ENCODE measurements around the gene MAGEA8.
"Not testable (repeated sequence)": the region's sequence is repeated elsewhere in the genome, so short reads cannot be mapped to it uniquely, and the experiment has no call there.

Gene MAGEA8

GRCh38 chrX:149908727-149909126 is 27.7 kb downstream of the MAGEA8 start:
- Histone ChIP-seq H3K27ac (no peak overlapping the region), H3K4me2 (ENCODE audit: low read length) (no peak overlapping the region), H3K36me3 (ENCODE audit: control insufficient read depth, insufficient read depth, low read length) (no peaks in the 10 kb centered on the region), H3K4me3 (ENCODE audit: low read depth, low read length) (no peak overlapping the region), H2AFZ (no peak overlapping the region), H3K79me2 (no peaks in the 10 kb centered on the region), H3K27me3 (ENCODE audit: control insufficient read depth, insufficient read depth, low read length) (no peaks in the 10 kb centered on the region), H3K4me1 (no peaks in the 10 kb centered on the region), H3K9ac (no peak overlapping the region), H3K9me3 (ENCODE audit: control insufficient read depth, low read length) (no peaks in the 10 kb centered on the region)
- TF ChIP-seq, protein P1, sequence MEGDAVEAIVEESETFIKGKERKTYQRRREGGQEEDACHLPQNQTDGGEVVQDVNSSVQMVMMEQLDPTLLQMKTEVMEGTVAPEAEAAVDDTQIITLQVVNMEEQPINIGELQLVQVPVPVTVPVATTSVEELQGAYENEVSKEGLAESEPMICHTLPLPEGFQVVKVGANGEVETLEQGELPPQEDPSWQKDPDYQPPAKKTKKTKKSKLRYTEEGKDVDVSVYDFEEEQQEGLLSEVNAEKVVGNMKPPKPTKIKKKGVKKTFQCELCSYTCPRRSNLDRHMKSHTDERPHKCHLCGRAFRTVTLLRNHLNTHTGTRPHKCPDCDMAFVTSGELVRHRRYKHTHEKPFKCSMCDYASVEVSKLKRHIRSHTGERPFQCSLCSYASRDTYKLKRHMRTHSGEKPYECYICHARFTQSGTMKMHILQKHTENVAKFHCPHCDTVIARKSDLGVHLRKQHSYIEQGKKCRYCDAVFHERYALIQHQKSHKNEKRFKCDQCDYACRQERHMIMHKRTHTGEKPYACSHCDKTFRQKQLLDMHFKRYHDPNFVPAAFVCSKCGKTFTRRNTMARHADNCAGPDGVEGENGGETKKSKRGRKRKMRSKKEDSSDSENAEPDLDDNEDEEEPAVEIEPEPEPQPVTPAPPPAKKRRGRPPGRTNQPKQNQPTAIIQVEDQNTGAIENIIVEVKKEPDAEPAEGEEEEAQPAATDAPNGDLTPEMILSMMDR (IDR thresholded peaks at IDR 0.05): no peak

DNA sequence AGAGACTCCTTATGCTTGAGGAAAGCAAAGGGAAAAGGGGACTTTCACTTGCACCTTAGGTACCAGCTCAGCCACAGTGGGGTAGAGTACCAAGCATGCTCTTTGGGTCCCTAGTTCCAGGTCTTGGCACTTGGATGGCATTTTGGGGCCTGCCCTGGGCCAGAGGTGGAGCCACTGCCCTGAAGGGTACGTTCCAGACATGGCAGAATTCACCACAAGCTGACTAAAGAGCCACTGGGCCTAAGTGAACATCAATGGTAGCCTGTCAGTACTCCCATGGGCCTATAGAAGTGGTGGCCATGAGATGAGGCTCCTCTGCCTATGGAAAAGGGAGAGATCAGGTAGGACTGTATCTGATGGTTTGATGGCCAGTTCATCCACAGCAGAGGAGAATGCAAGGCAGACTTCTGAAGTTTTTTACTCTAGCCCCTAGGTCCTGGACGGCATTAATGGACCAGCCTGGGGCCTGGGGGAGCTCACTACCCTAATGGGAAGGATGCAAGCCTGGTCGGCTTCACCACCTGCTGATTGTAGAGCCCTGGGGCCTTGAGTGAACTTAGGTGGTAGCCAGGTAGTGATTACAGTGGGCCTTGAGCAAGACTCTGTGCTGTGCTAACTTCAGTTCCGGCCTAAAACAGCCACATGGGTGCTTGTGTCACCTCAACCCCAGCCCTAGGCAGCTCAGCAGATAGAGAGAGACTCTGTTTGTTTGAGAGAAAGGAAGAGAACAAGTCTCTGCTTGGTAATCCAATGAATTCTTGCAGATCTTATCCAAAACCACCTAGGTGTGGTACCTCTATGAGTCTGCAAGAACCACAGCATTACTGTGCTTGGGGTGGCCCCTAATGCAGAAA is 28.6 kb downstream of the MAGEA8 start:
- Histone ChIP-seq H2AFZ (no peak overlapping the region), H3K27ac (no peak overlapping the region), H3K4me1 (no peaks in the 10 kb centered on the region), H3K36me3 (ENCODE audit: control insufficient read depth, insufficient read depth, low read length) (no peaks in the 10 kb centered on the region), H3K79me2 (no peaks in the 10 kb centered on the region), H3K27me3 (ENCODE audit: control insufficient read depth, insufficient read depth, low read length) (no peaks in the 10 kb centered on the region), H3K4me2 (ENCODE audit: low read length) (no peak overlapping the region), H3K9me3 (ENCODE audit: control insufficient read depth, low read length) (no peaks in the 10 kb centered on the region), H3K9ac (no peak overlapping the region), H3K4me3 (ENCODE audit: low read depth, low read length) (no peak overlapping the region)
- TF ChIP-seq, protein P1 (IDR thresholded peaks at IDR 0.05): no peak

DNA sequence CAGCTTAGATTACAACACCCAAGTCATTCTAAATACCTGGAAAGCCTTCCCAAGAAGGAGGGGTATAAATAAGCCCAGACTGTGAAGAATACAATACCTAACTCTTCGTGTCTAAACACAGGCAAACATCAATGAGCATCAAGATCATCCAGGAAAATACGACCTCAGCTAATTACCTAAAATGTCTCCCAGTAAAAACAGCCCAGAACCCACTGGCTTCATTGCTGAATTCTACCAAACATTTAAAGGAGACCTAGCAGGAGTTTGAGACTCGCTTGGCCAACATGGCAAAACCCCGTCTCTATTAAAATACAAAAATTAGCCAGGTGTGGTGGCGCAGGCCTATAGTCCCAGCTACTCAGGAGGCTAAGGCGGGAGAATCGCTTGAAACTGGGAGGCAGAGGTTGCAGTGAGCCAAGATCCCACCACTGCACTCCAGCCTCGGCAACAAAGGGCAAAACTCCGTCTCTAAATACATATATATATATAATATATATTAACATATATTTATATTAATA is 29.3 kb downstream of the MAGEA8 start:
- H3K36me3 ChIP-seq (ENCODE audit: control insufficient read depth, insufficient read depth, low read length): no peaks in the 10 kb centered on the region

DNA sequence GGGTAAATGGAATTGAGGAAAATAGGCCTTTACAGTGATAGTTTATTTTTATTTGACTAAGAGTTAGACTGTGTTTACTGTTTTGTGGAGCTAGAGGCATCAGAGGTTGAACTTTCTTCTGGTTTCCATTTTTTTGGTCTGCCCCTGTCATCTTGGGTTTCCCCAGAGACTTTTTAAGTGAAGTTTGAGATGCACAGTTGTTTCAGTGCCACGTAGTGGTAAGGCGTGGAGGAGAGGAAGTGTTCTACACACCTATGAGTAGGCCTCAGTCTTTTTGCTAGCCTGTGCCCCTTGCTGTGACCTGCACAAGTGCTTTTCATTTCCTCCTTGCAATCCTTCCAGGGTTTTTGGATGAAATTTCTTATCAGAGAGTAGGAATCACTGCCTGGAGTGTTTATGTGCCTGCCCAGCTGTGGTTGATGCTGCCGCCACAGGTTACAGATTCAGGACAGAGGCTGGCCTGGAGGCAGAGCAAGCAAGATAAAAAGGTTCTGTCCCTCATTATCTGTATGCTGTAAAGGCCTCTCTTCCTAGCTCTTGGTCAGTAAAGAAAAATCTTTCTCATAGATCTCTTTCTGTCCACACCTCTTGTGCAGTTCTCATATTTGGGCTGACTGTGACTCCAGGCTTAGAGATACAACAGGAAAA is 35.9 kb downstream of the MAGEA8 start:
- no peaks in the 10 kb centered on the region for H3K4me1 ChIP-seq
- no peak overlapping the region for H2AFZ ChIP-seq
- H3K4me2 ChIP-seq (ENCODE audit: low read length): no peak overlapping the region
- H3K4me3 ChIP-seq (ENCODE audit: low read depth, low read length): no peak overlapping the region
- H3K27ac ChIP-seq: no peak overlapping the region
- H3K36me3 ChIP-seq (ENCODE audit: control insufficient read depth, insufficient read depth, low read length): no peaks in the 10 kb centered on the region
- no peaks in the 10 kb centered on the region for H3K79me2 ChIP-seq
- H3K27me3 ChIP-seq (ENCODE audit: control insufficient read depth, insufficient read depth, low read length): no peaks in the 10 kb centered on the region
- H3K9ac ChIP-seq: no peak overlapping the region
- TF ChIP-seq, protein P1 (IDR thresholded peaks at IDR 0.05): no peak
- no peaks in the 10 kb centered on the region for H3K9me3 ChIP-seq (ENCODE audit: control insufficient read depth, low read length)

More for the DNA sequence above, 29.3 kb downstream of the MAGEA8 start:
- H3K4me1 ChIP-seq: no peaks in the 10 kb centered on the region
- no peak overlapping the region for H3K27ac ChIP-seq
- H3K79me2 ChIP-seq: no peaks in the 10 kb centered on the region
- no peak overlapping the region for H3K4me3 ChIP-seq (ENCODE audit: low read depth, low read length)
- H3K9ac ChIP-seq: no peak overlapping the region
- no peaks in the 10 kb centered on the region for H3K27me3 ChIP-seq (ENCODE audit: control insufficient read depth, insufficient read depth, low read length)
- no peak overlapping the region for H2AFZ ChIP-seq
- no peak overlapping the region for H3K4me2 ChIP-seq (ENCODE audit: low read length)
- no peaks in the 10 kb centered on the region for H3K9me3 ChIP-seq (ENCODE audit: control insufficient read depth, low read length)
- TF ChIP-seq, protein P1 (IDR thresholded peaks at IDR 0.05): no peak

GRCh38 chrX:149923836-149924235 is 42.9 kb downstream of the MAGEA8 start:
- H3K4me2 ChIP-seq (ENCODE audit: low read length); H3K9me3 ChIP-seq (ENCODE audit: control insufficient read depth, low read length); H3K79me2 ChIP-seq: not testable (repeated sequence)

GRCh38 chrX:149924434-149924833 is 43.5 kb downstream of the MAGEA8 start:
- not testable (repeated sequence) for H2AFZ ChIP-seq; H3K27ac ChIP-seq; H3K9ac ChIP-seq; H3K79me2 ChIP-seq; H3K27me3 ChIP-seq (ENCODE audit: control insufficient read depth, insufficient read depth, low read length); H3K4me2 ChIP-seq (ENCODE audit: low read length); H3K9me3 ChIP-seq (ENCODE audit: control insufficient read depth, low read length); H3K4me3 ChIP-seq (ENCODE audit: low read depth, low read length); H3K36me3 ChIP-seq (ENCODE audit: control insufficient read depth, insufficient read depth, low read length); H3K4me1 ChIP-seq

More at GRCh38 chrX:149923836-149924235, 42.9 kb downstream of the MAGEA8 start:
- H2AFZ ChIP-seq; H3K4me3 ChIP-seq (ENCODE audit: low read depth, low read length); H3K4me1 ChIP-seq; H3K27ac ChIP-seq; H3K9ac ChIP-seq; H3K27me3 ChIP-seq (ENCODE audit: control insufficient read depth, insufficient read depth, low read length); H3K36me3 ChIP-seq (ENCODE audit: control insufficient read depth, insufficient read depth, low read length): not testable (repeated sequence)

DNA sequence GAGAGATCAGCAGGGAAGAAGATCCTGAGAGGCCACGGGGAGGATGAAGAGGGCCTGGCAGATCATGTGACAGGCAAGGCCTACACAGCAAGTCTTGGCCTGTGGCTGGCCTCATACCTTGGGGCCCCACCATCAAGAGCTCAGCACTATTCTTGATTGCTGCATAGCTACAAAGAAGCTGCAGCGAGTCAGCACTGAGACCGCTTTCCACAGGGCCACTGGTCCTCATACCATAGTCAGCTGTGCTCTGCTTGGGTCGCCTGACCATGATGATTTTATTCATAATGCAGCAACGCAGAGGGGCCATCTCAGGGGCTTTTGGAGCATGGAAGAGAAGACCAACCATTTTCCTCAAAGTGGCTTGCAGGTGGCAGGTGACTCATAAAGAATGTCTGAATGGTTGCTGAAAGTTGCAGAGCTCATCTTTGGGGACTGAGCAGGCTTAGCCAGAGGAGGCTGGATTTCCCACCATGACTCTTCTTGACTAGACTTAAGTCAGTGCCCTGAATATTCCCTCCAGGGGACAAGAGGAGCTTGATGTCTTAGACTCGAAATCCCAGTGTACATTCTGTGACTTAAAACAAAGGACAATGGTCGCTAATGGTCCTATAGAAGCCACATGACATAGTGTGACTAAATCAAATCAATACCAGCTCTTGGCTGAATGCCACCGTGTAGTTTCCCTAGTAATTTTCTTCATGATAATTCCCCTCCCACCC is 46.4 kb downstream of the MAGEA8 start:
- not testable (repeated sequence) for H3K27me3 ChIP-seq (ENCODE audit: control insufficient read depth, insufficient read depth, low read length); H3K4me1 ChIP-seq; H3K9me3 ChIP-seq (ENCODE audit: control insufficient read depth, low read length); H3K27ac ChIP-seq; H3K36me3 ChIP-seq (ENCODE audit: control insufficient read depth, insufficient read depth, low read length); H2AFZ ChIP-seq; H3K4me3 ChIP-seq (ENCODE audit: low read depth, low read length); H3K9ac ChIP-seq; H3K4me2 ChIP-seq (ENCODE audit: low read length); H3K79me2 ChIP-seq

Data from parathyroid adenoma (tissue), 2 donors.